HG03139 (cell line): ENCODE results near the gene HNF1A.
"Not testable (repeated sequence)": the region's sequence is repeated elsewhere in the genome, so short reads cannot be mapped to it uniquely, and the experiment has no call there.

Experiments used
- ATAC-seq: cut with Tn5 transposase; IDR thresholded peaks from one replicate; pipeline ENCODE4 v1.9.1; 2021; ENCODE audit not compliant: unreplicated experiment

HNF1A gene

GRCh38 chr12:120978296-120979219 is at the start of gene HNF1A:
Gene HNF1A (plus strand): TSS chr12:120978543. CDS start chr12:120978769, 226 bp downstream.
- ATAC-seq: no peak

- no peak for ATAC-seq
Observed at GRCh38 chr12:120928864-120929652, 49.3 kb upstream of the HNF1A start.

GRCh38 chr12:120930032-120930431 is 48.3 kb upstream of the HNF1A start:
- ATAC-seq: no peak

GRCh38 chr12:120932058-120932457 is 46.3 kb upstream of the HNF1A start:
- no peak for ATAC-seq

GRCh38 chr12:120932956-120933526 is 45.3 kb upstream of the HNF1A start:
- ATAC-seq: no peak

- ATAC-seq: no peak
Observed at GRCh38 chr12:120933786-120934185, 44.6 kb upstream of the HNF1A start.

- no peak for ATAC-seq
Observed at GRCh38 chr12:120936197-120936596, 42.1 kb upstream of the HNF1A start.

GRCh38 chr12:120938496-120938895 is 39.8 kb upstream of the HNF1A start:
- ATAC-seq: no peak

- ATAC-seq: no peak
Observed at GRCh38 chr12:120939523-120939922, 38.8 kb upstream of the HNF1A start.

- no peak for ATAC-seq
Observed at GRCh38 chr12:120940006-120940405, 38.3 kb upstream of the HNF1A start.

- no peak for ATAC-seq
Observed at GRCh38 chr12:120940799-120941198, 37.5 kb upstream of the HNF1A start.

- ATAC-seq: no peak
Observed at GRCh38 chr12:120941412-120941811, 36.9 kb upstream of the HNF1A start.

- no peak for ATAC-seq
Observed at GRCh38 chr12:120941846-120942405, 36.4 kb upstream of the HNF1A start.

GRCh38 chr12:120943482-120943881 is 34.9 kb upstream of the HNF1A start:
- no peak for ATAC-seq

- no peak for ATAC-seq
Observed at GRCh38 chr12:120944645-120945217, 33.6 kb upstream of the HNF1A start.

- not testable (repeated sequence) for ATAC-seq
Observed at GRCh38 chr12:120945516-120945915, 32.8 kb upstream of the HNF1A start.

- ATAC-seq: not testable (repeated sequence)
Observed at GRCh38 chr12:120950260-120950799, 28.0 kb upstream of the HNF1A start.

- no peak for ATAC-seq
Observed at GRCh38 chr12:120950807-120951206, 27.5 kb upstream of the HNF1A start.

- ATAC-seq: no peak
Observed at GRCh38 chr12:120955232-120955631, 23.1 kb upstream of the HNF1A start.

GRCh38 chr12:120956579-120957300 is 21.6 kb upstream of the HNF1A start:
- ATAC-seq: no peak
